ENCODE measurements around the gene MORN4.
A peak's percentile ranks its signal among the peaks of the same experiment; 100 is the strongest.

Gene MORN4

GRCh38 chr10:97596101-97597082 is 36.9 kb downstream of the MORN4 start:
- no peak for FAIRE-seq

- FAIRE-seq: no peak
Observed at GRCh38 chr10:97593421-97593820, 39.9 kb downstream of the MORN4 start.

- no peak for FAIRE-seq
Observed at GRCh38 chr10:97590748-97591495, 42.4 kb downstream of the MORN4 start.

DNA sequence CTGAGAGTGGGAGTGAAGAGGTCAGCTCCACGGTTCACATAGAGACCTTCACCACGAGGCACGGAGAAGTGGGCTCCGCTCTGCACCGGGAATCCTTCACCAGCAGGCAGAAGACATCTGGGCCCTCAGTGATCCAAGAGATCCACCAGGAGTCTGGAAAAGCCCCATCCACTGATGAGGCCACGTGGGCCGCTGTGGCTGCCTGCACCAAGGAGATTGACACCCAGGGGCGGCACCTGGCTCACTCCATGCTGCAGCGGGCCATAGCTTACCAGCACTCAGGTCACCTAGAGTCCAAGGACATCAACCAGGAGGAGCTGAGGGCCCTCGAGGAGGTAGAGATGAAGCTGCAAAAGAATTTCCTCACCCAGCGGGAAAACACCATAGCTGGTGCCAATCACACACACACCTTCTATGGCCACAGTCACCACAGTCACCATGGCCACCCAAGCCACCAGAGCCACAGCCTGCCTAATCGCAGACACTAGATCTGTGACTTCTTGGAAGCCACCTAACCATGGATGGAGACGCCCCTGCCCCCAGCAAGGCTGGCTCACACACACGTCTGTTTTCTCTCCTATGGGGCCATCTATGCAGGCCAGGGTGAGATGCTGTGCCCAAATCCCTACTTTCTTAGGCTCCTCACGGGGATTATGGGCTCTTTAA is 43.1 kb downstream of the MORN4 start:
- FAIRE-seq: no peak

- no peak for FAIRE-seq
Observed at GRCh38 chr10:97589479-97589878, 43.8 kb downstream of the MORN4 start, which contains the start of gene C10orf62. TSS of gene C10orf62 (plus strand) at chr10:97589721. CDS start at chr10:97589898, 177 bp downstream.

DNA sequence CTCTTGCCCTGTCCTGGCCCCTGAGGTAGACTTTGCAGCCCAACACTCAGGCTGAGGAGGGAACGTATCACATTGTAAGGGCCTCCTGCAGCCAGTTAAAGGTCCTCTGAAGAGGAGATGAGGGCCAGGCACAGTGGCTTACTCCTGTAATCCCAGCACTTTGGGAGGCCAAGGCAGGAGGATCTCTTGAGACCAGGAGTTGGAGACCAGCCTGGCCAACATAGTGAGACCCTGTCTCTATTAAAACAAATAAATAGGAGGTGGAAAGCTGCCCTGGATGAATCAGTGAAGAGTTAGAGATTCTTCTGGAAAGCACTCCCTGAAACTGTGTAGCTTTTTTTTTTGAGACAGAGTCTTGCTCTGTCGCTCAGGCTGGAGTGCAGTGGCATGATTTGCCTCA is 46.1 kb downstream of the MORN4 start:
- no peak for FAIRE-seq

- FAIRE-seq: no peak
Observed at GRCh38 chr10:97585439-97585811, 47.9 kb downstream of the MORN4 start.

- FAIRE-seq: no peak
Observed at GRCh38 chr10:97584798-97585438, 48.4 kb downstream of the MORN4 start.

GRCh38 chr10:97584060-97584797 is 49.1 kb downstream of the MORN4 start, which contains the start of gene HOGA1:
TSS of gene HOGA1 (plus strand) at chr10:97584389. CDS start at chr10:97584704, 315 bp downstream.
- FAIRE-seq: no peak

DNA sequence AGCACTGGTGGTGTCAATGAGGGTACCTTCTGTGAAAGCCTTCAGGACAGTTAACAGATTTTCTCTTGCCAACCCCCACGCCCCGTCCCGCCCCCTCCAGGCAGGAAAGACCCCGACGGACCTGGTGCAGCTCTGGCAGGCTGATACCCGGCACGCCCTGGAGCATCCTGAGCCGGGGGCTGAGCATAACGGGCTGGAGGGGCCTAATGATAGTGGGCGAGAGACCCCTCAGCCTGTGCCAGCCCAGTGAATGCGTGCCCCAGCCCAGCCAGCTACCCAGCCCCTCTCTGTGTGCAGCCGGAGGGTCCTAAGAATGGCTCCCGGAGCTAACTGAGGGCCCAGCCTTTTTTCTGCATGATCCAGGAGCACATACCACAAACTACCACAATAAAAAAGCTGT is 49.8 kb downstream of the MORN4 start:
- no peak for FAIRE-seq

- FAIRE-seq: no peak
Observed at GRCh38 chr10:97582169-97582568, 51.1 kb downstream of the MORN4 start.

DNA sequence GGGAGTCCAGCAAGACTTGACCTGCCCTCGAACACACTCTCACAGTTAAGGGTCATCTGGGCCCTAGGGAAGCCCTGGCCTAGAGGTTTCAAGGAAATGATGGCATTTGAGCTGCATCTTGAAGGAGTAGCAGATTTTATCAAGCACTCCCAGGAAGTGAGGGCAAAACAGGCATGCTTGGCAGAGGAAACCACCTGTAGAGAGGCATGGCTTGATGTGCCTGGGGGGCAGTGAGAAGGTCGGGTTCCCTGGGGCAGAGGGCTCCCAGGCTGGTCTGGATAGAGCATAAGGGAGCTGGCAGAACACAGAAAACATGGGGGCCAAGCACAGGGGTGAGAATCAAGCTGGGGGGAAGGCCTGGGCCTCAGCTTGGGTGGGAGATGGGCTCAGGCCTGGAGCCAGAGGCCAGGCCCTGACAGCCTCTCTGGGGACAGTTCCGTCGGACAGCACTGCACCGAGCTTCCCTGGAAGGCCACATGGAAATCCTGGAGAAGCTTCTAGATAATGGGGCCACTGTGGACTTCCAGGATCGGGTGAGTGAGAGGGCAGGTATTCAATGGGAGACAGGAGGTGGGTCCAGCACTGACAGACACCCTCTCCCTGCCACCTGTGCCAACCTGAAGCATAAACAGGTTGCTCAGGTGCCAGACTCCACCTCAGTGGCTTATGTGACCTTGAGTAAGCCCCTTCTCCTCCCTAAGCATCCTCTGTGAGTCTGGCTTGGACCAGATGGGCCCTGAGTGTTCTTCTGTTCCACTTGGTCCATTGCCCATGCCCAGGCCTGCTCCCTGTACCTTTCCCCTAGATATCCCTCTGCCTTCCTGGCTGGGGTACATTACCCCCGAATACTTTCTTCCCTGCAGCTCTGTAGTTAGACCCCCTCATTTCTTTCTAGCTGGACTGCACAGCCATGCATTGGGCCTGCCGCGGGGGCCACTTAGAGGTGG is 52.6 kb downstream of the MORN4 start:
- FAIRE-seq: no peak

- FAIRE-seq: no peak
Observed at GRCh38 chr10:97578171-97578844, 55.0 kb downstream of the MORN4 start.

DNA sequence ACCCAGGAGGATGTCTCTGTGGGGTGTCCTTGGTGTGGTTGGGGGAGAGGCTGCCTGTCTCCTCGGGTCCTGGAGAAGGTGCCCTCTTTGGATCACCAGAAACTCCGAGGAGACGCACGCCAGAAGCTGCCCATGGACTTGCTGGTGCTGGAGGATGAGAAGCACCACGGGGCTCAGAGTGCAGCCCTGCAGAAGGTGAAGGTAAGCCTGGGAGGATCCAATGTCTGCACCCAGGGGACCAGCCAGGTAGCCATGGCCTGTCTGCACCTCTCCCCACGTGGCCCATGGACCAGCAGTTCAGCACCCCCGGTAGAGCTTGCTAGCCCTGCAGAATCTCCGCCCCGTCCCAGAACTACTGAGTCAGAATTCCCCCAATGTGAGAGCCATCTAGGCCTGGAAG is 55.6 kb downstream of the MORN4 start:
- FAIRE-seq: no peak

DNA sequence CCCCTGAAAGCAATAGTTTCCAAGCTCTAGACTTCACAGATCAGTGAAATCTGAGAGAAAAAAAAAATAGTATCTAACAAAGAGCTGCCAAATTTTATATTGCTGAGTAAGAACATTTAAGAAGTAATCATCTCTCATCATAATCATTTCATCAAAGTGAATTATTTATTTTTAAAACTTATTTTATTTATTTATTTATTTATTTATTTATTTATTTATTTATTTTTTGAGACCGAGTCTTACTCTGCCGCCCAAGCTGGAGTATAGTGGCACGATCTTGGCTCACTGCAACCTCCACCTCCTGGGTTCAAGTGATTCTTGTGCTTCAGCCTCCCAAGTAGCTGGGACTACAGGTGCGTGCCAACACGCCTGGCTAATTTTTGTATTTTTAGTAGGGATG is 56.8 kb downstream of the MORN4 start:
- peak; percentile 72 for FAIRE-seq

DNA sequence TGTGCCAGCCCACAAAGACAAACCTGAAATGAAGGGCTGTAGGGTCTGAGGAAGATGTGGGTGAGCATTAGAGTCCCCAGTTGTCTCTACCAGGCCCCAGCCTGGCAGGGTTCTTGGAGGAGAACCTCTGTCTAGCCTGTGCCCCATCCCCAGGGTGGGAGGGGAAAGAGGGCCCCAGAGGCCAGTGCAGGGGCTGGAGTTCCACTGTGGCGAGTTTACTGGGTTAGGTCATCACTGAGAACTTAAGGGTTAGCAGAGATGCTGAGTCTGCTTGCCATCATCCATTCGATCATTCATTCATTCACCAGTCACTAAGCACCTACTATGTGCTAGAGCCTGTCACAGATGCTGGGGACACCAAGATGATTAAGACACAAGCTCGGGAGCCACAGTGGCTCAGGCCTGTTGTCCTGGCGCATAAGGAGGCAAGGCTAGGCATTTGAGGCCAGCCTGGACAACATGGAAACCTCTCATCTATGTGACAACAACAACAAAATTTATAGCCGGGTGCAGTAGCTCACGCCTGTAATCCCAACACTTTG is 58.1 kb downstream of the MORN4 start:
- no peak for FAIRE-seq

DNA sequence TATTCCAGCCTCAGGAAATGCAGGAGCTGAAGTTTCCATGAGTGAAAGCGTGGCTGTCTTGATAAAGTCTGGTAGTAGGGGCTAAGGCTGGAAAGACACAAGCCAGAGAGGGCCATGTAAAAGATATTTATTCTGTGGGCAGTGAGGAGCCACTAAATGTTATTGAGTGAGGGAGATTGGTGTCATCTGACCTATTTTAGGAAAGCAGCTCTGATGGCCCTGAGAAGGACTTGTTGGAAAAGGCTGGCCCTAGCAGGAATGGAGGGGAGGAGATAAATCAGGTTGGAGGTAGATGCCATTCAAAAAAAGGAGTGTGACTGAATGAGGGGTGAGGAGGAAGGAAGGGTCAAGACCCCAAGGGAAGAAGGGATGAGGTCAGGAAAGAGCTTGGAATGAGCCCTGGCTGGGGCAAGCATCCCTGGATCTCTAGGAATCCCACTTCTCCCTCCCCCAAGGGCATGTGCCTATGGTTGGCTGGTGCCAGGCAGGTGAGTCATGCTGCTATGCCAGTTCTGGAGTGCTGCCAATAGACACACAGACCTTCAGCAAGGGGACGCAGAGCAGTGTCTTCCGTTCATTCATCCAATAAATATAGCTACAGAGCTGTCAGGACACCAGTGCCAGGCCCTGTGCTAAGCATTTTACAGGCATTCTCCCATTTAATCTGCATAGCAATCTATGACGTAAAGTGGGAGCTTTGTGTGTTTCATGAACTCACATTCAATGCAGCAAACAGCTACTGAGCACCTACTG is 58.8 kb downstream of the MORN4 start:
- FAIRE-seq: peak; percentile 64

DNA sequence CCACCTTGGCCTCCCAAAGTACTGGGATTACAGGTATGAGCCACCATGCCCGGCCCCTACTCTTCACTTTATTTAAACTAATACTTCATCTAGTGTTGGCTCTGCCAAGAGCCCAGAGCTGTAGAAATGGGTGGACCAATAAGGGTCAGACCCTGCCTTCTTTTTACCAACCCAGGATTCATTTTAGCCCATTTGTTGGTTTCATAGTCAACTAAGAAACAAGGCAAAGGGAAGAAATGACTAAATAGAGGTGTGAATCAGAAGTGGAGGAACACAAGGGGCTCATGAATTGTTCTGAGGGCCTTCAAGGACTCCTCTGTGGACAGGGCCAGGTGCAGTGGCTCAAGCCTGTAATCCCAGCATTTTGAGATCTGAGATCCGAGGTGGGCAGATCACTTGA is 59.6 kb downstream of the MORN4 start:
- FAIRE-seq: no peak

- no peak for FAIRE-seq
Observed at GRCh38 chr10:97573021-97573420, 60.3 kb downstream of the MORN4 start.
